HepG2 (cell line): Measurements from ENCODE around the gene TAAR6. TPM values are rescaled to one million over a fixed set of nuclear protein-coding genes. Genes with fewer than 3 reads are reported as not detected.
A peak's percentile ranks its signal among the peaks of the same experiment; 100 is the strongest.
"Not testable (repeated sequence)": the region's sequence is repeated elsewhere in the genome, so short reads cannot be mapped to it uniquely, and the experiment has no call there.

Experiments used
- ATAC-seq: fragments of 200-7000 bp; cut with Tn5 transposase; 3 replicates; pipeline ENCODE4 v1.9.1; 2020; ENCODE audit warnings: mild to moderate bottlenecking, moderate library complexity
- BruUV-seq: library from RNA; stranded (reverse); fragments of 400-500 nt; replicated peaks from 2 replicates; lab custom pipeline; 2021; lab: Mats Ljungman, UMichigan
- CTCF ChIA-PET: fragments of 300-600 bp; formaldehyde crosslinking; extraction: SDS; loops from one replicate; lab custom pipeline; 2021; ENCODE audit warnings: low total read pairs, inconsistent platforms, low intra/inter-chr PET ratio; lab: Yijun Ruan, JAX
- POLR2A ChIA-PET: fragments of 350-600 bp; sonication (Branson Sonifier 250); formaldehyde crosslinking; loops from one replicate; lab custom pipeline; 2020; ENCODE audit warnings: antibody characterized with exemption, inconsistent platforms; lab: Yijun Ruan, JAX
- DNase-seq: peaks from one replicate; pipeline ENCODE4 v3.0.0-alpha.2; 2015; ENCODE audit warnings: low spot score
- FAIRE-seq: peaks from 3 replicates; lab custom pipeline; 2011; peaks lifted over from hg19 to GRCh38; lab: Jason Lieb, UNC
- H2AFZ ChIP-seq: one replicate; pipeline ENCODE4 v1.6.1; 2011; ENCODE audit warnings: low read length, inconsistent platforms
- H3K27ac ChIP-seq: fragments of 300-600 bp; 3 replicates; pipeline ENCODE4 v1.8.0; 2011; ENCODE audit warnings: mixed run types, mild to moderate bottlenecking, mixed read lengths, low read length, inconsistent platforms; ENCODE audit not compliant: insufficient read depth; ENCODE audit errors: extremely low read length
- H3K27me3 ChIP-seq, 2 experiments: fragments of 200-600 bp in 1 of 2; 2 replicates in 1 of 2; 3 replicates in 1 of 2; pipeline versions ENCODE4 v1.6.0 to v1.8.0; 2011; ENCODE audit warnings: low read length in 2 of 2, mild to moderate bottlenecking in 2 of 2, moderate library complexity in 2 of 2, inconsistent platforms in 1 of 2; ENCODE audit not compliant: insufficient read depth in 2 of 2, control insufficient read depth in 1 of 2
- H3K36me3 ChIP-seq, 2 experiments: fragments of 200-600 bp in 1 of 2; replicated peaks in 1 of 2; 2 replicates in 1 of 2; 3 replicates in 1 of 2; pipeline versions ENCODE4 v1.5.1 to v1.8.0; 2011; ENCODE audit warnings: low read length in 2 of 2, inconsistent platforms in 1 of 2; ENCODE audit not compliant: insufficient read depth in 2 of 2, control insufficient read depth in 1 of 2
- H3K4me1 ChIP-seq: 2 replicates; pipeline ENCODE4 v1.5.1; 2012; ENCODE audit warnings: low read length, inconsistent platforms; ENCODE audit not compliant: insufficient read depth
- H3K4me2 ChIP-seq: 2 replicates; pipeline ENCODE4 v1.6.0; 2011; ENCODE audit warnings: low read depth, low read length, inconsistent platforms
- H3K4me3 ChIP-seq, 3 experiments: fragments of 200-600 bp in 1 of 3; sonication (generic), shearing (Covaris generic) in 1 of 3; replicated peaks in 1 of 3; 2 replicates each; pipeline ENCODE4 v1.5.1; 2011 to 2016; ENCODE audit warnings: low read length in 3 of 3, inconsistent platforms in 2 of 3, low read depth in 2 of 3, mild to moderate bottlenecking in 2 of 3, control low read depth in 1 of 3, mixed read lengths in 1 of 3; ENCODE audit not compliant: insufficient read depth in 1 of 3
- H3K79me2 ChIP-seq: one replicate; pipeline ENCODE4 v1.6.1; 2011; ENCODE audit warnings: low read length, inconsistent platforms; ENCODE audit not compliant: insufficient read depth
- H3K9ac ChIP-seq: 2 replicates; pipeline ENCODE4 v1.6.0; 2011; ENCODE audit warnings: mild to moderate bottlenecking, low read depth, low read length, inconsistent platforms; ENCODE audit not compliant: insufficient read depth
- H3K9me3 ChIP-seq: 2 replicates; pipeline ENCODE4 v1.5.1; 2012; ENCODE audit warnings: mild to moderate bottlenecking, low read length
- H4K20me1 ChIP-seq: 2 replicates; pipeline ENCODE4 v1.6.0; 2011; ENCODE audit warnings: inconsistent platforms, mild to moderate bottlenecking, low read length, moderate library complexity; ENCODE audit not compliant: insufficient read depth
- ATF7 ChIP-seq, 2 experiments: fragments of 450-650 bp in 1 of 2; sonication (generic) in 1 of 2; formaldehyde crosslinking in 1 of 2; IDR thresholded peaks; 2 replicates each; pipeline versions ENCODE4 v1.4.0 to v1.6.1; 2016 to 2020; ENCODE audit warnings: antibody characterized with exemption in 1 of 2, mild to moderate bottlenecking in 1 of 2, missing genetic modification reagents in 1 of 2
- BCL6 ChIP-seq: IDR thresholded peaks from 2 replicates; pipeline ENCODE4 v1.6.1; 2016; ENCODE audit warnings: missing genetic modification reagents, missing compliant biosample characterization
- CREB1 ChIP-seq, 2 experiments: fragments of 450-650 bp in 1 of 2; IDR thresholded peaks; 2 replicates each; pipeline ENCODE4 v1.6.1; 2016 to 2017; ENCODE audit warnings: control low read depth in 1 of 2, mild to moderate bottlenecking in 1 of 2, missing compliant biosample characterization in 1 of 2, missing genetic modification characterization in 1 of 2
- ELF3 ChIP-seq: IDR thresholded peaks from 2 replicates; pipeline ENCODE4 v1.6.1; 2016; ENCODE audit warnings: missing genetic modification reagents, missing compliant biosample characterization
- FOXA3 ChIP-seq: IDR thresholded peaks from 2 replicates; pipeline ENCODE4 v1.6.1; 2016; ENCODE audit warnings: missing genetic modification reagents, missing compliant biosample characterization
- MED1 ChIP-seq: sonication (generic); formaldehyde crosslinking; IDR thresholded peaks from 2 replicates; pipeline ENCODE4 v1.4.0; 2020; ENCODE audit warnings: missing genetic modification reagents
- NCOA2 ChIP-seq: sonication (generic); formaldehyde crosslinking; IDR thresholded peaks from 2 replicates; pipeline ENCODE4 v1.8.0; 2022; ENCODE audit warnings: inconsistent platforms
- NR2F2 ChIP-seq: IDR thresholded peaks from 2 replicates; pipeline ENCODE4 v1.6.1; 2012; ENCODE audit warnings: low read depth, inconsistent platforms, borderline replicate concordance
- NR2F6 ChIP-seq, 2 experiments: IDR thresholded peaks; 2 replicates each; pipeline ENCODE4 v1.6.1; 2016; ENCODE audit warnings: antibody characterized with exemption in 1 of 2, mild to moderate bottlenecking in 1 of 2
- SALL2 ChIP-seq: sonication (generic); formaldehyde crosslinking; IDR thresholded peaks from 2 replicates; pipeline ENCODE4 v1.8.1; 2023; ENCODE audit warnings: mild to moderate bottlenecking, missing genetic modification reagents, inconsistent platforms
- SOX13 ChIP-seq, 3 experiments: fragments of 450-650 bp in 1 of 3; sonication (generic) in 1 of 3; formaldehyde crosslinking in 1 of 3; IDR thresholded peaks in 2 of 3; conservative IDR thresholded peaks in 1 of 3; 2 replicates each; pipeline versions ENCODE4 v1.5.0 to v1.6.1; 2016 to 2020; ENCODE audit warnings: antibody characterized with exemption in 1 of 3, mild to moderate bottlenecking in 1 of 3, missing compliant biosample characterization in 1 of 3, missing genetic modification reagents in 1 of 3, moderate library complexity in 1 of 3
- SOX5 ChIP-seq: IDR thresholded peaks from 2 replicates; pipeline ENCODE4 v1.6.1; 2016; ENCODE audit warnings: borderline replicate concordance
- SOX6 ChIP-seq, 2 experiments: fragments of 450-650 bp in 1 of 2; sonication (generic) in 1 of 2; formaldehyde crosslinking in 1 of 2; IDR thresholded peaks; 2 replicates each; pipeline versions ENCODE4 v1.4.0 to v1.6.1; 2017 to 2020; ENCODE audit warnings: antibody characterized with exemption in 1 of 2, mild to moderate bottlenecking in 1 of 2, missing genetic modification reagents in 1 of 2
- WGBS: methylation state at CpG from one replicate; pipeline ENCODE4 v1.1.6; 2017; ENCODE audit warnings: low lambda C conversion rate; 5-methylcytosine and 5-hydroxymethylcytosine counted together
- in situ Hi-C: cut with HindIII; loops from 2 replicates; pipeline ENCODE4 v1.10.0; 2017; ENCODE audit warnings: low pct_unique_long_range_greater_than_20kb; ENCODE audit not compliant: extremely low pct_ligation_motif_present
- intact Hi-C: fragments of 100-400 bp; cut with micrococcal nuclease; formaldehyde crosslinking; loops from one replicate; pipeline ENCODE4 v1.10.0; 2022; ENCODE audit not compliant: unreplicated experiment
- polyA plus RNA-seq, 8 experiments: library from polyadenylated mRNA; depleted of rRNA in 3 of 8; stranded (reverse) in 7 of 8; unstranded in 1 of 8; fragments of >200 nt; fragmentation: Illumina TruSeq in 4 of 8; extraction: Trizol in 4 of 8; gene quantifications; 2 replicates each; pipeline versions ENCODE4 v1.2.1 to v1.2.3, GENCODE V29; 2011 to 2016; ENCODE audit warnings: low read depth in 4 of 8, missing spikeins in 1 of 8, mixed read lengths in 1 of 8; ENCODE audit not compliant: insufficient read depth in 1 of 8
- total RNA-seq, 5 experiments: library from RNA; depleted of rRNA; stranded (reverse); fragments of >200 nt; fragmentation: Illumina TruSeq; extraction: Trizol; gene quantifications; 2 replicates each; pipeline ENCODE4 v1.2.3, GENCODE V29; 2016; ENCODE audit warnings: low read depth in 1 of 5
- TF ChIP-seq, protein P1 (sequence below): sonication (generic); formaldehyde crosslinking; IDR thresholded peaks from 2 replicates; pipeline ENCODE4 v1.4.0; 2020; ENCODE audit warnings: missing genetic modification reagents
- TF ChIP-seq, protein P2 (sequence below): sonication (generic); formaldehyde crosslinking; IDR thresholded peaks from 2 replicates; pipeline ENCODE4 v1.4.0; 2020; ENCODE audit warnings: missing genetic modification reagents
- TF ChIP-seq, protein P3 (sequence below): IDR thresholded peaks from 2 replicates; pipeline ENCODE4 v1.6.1; 2016

Gene TAAR6
- total and polyA plus RNA-seq, 2 of the 13 experiments (the other 11 are each of a cell fraction or from before 2014, with no cell fraction given): not detected

DNA sequence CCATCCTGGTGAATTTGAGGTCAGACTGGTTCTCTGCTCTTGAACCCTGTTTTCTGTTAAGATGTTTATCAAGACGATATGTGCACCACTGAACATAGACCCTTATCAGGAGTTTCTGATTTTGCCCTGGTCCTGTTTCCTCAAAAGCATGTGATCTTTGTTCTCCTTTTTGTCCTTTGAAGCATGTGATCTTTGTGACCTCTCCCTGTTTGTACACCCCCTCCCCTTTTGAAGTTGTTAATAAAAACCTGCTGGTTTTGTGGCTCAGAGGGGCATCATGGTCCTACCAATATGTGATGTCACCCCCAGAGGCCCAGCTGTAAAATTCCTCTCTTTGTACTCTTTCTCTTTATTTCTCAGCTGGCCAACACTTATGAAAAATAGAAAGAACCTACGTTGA is 35.6 kb upstream of the TAAR6 start:
- peaks cover 22% of the 10 kb centered on the region for H3K4me1 ChIP-seq
- BruUV-seq; H3K36me3 ChIP-seq; FAIRE-seq; H3K79me2 ChIP-seq; POLR2A ChIA-PET; CTCF ChIA-PET; H2AFZ ChIP-seq; H3K27ac ChIP-seq; H3K9ac ChIP-seq; H3K9me3 ChIP-seq; H3K4me3 ChIP-seq; H4K20me1 ChIP-seq; H3K27me3 ChIP-seq; ATAC-seq; H3K4me2 ChIP-seq; TF ChIP-seq ATF7 (IDR thresholded peaks at IDR 0.05); CREB1 (CRISPR knock-in tag; IDR thresholded peaks at IDR 0.05); SOX6 (IDR thresholded peaks at IDR 0.05); SOX13 (IDR thresholded peaks at IDR 0.05): not testable (repeated sequence)
- DNase-seq: peak; percentile 53
- intact Hi-C loops: loop anchor here (5.0 to 10.0 kb wide), 3 partner anchors 138 to 978 kb away; partner anchors contain the start of gene SLC18B1
- in situ Hi-C loops: loop anchor here (5.0 kb wide), 1 partner anchor 233 kb away; no protein-coding TSS in a partner anchor
- 14% methylated on average over 2 of the region's 2 CpGs for WGBS
- TF ChIP-seq NCOA2 (CRISPR knock-in tag) (0 out of 2 replicates have a peak, but pooled peaks have one; percentile 31), SALL2 (CRISPR knock-in tag) (0 out of 2 replicates have a peak, but pooled peaks have one; percentile 27), ATF7 (CRISPR knock-in tag; IDR thresholded peaks at IDR 0.05) (peak; percentile 44; the same call in 1 of the 2 replicates), ELF3 (CRISPR knock-in tag) (0 out of 2 replicates have a peak, but pooled peaks have one; percentile 19), BCL6 (CRISPR knock-in tag) (peak; percentile 98), CREB1 (IDR thresholded peaks at IDR 0.05) (0 out of 2 replicates have a peak, but pooled peaks have one; percentile 9), MED1 (peak; percentile 47), FOXA3 (peak; percentile 59), SOX6 (CRISPR knock-in tag; IDR thresholded peaks at IDR 0.05) (peak; percentile 78), SOX5 (CRISPR knock-in tag) (peak; percentile 48; the same call in 1 of the 2 replicates), NR2F2 (peak; percentile 72), NR2F6 (IDR thresholded peaks at IDR 0.05) (peak; percentile 82), NR2F6 (CRISPR knock-in tag; IDR thresholded peaks at IDR 0.05) (peak; percentile 29; the same call in 1 of the 2 replicates), SOX13 (CRISPR knock-in tag; conservative IDR thresholded peaks at IDR 0.05 in 1 of 2, IDR thresholded peaks at IDR 0.05 in 1 of 2) (peak in 1 of 2 experiments; percentile 70; a peak in 2 of 4 replicates)
- TF ChIP-seq, protein P1, sequence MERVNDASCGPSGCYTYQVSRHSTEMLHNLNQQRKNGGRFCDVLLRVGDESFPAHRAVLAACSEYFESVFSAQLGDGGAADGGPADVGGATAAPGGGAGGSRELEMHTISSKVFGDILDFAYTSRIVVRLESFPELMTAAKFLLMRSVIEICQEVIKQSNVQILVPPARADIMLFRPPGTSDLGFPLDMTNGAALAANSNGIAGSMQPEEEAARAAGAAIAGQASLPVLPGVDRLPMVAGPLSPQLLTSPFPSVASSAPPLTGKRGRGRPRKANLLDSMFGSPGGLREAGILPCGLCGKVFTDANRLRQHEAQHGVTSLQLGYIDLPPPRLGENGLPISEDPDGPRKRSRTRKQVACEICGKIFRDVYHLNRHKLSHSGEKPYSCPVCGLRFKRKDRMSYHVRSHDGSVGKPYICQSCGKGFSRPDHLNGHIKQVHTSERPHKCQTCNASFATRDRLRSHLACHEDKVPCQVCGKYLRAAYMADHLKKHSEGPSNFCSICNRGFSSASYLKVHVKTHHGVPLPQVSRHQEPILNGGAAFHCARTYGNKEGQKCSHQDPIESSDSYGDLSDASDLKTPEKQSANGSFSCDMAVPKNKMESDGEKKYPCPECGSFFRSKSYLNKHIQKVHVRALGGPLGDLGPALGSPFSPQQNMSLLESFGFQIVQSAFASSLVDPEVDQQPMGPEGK (CRISPR knock-in tag): peak; percentile 60
- TF ChIP-seq, protein P2, sequence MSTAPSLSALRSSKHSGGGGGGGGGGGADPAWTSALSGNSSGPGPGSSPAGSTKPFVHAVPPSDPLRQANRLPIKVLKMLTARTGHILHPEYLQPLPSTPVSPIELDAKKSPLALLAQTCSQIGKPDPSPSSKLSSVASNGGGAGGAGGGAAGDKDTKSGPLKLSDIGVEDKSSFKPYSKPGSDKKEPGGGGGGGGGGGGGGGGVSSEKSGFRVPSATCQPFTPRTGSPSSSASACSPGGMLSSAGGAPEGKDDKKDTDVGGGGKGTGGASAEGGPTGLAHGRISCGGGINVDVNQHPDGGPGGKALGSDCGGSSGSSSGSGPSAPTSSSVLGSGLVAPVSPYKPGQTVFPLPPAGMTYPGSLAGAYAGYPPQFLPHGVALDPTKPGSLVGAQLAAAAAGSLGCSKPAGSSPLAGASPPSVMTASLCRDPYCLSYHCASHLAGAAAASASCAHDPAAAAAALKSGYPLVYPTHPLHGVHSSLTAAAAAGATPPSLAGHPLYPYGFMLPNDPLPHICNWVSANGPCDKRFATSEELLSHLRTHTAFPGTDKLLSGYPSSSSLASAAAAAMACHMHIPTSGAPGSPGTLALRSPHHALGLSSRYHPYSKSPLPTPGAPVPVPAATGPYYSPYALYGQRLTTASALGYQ (CRISPR knock-in tag): peak; percentile 41; the same call in 1 of the 2 replicates
- TF ChIP-seq, protein P3, sequence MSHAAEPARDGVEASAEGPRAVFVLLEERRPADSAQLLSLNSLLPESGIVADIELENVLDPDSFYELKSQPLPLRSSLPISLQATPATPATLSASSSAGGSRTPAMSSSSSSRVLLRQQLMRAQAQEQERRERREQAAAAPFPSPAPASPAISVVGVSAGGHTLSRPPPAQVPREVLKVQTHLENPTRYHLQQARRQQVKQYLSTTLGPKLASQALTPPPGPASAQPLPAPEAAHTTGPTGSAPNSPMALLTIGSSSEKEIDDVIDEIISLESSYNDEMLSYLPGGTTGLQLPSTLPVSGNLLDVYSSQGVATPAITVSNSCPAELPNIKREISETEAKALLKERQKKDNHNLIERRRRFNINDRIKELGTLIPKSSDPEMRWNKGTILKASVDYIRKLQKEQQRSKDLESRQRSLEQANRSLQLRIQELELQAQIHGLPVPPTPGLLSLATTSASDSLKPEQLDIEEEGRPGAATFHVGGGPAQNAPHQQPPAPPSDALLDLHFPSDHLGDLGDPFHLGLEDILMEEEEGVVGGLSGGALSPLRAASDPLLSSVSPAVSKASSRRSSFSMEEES: 0 out of 2 replicates have a peak, but pooled peaks have one; percentile 56
